Esophagus squamous epithelium (tissue), 5 donors: ENCODE results near the gene NET1. TPM values are rescaled to one million over a fixed set of nuclear protein-coding genes. Genes with fewer than 3 reads are reported as not detected.

Source experiments
- DNase-seq: peaks from one replicate; lab custom pipeline; 2025; lab: John Stamatoyannopoulos, UW
- H3K27ac ChIP-seq, 4 donors: fragments of 200-600 bp; sonication (generic); one replicate each; pipeline ENCODE4 v1.5.1; 2016 to 2019; ENCODE audit warnings: mild to moderate bottlenecking in 1 of 4
- H3K27me3 ChIP-seq, 4 donors: fragments of 200-600 bp; sonication (generic); 1 replicate in 3 of 4; 2 replicates in 1 of 4; pipeline versions ENCODE4 v1.5.1 to v1.6.0; 2017 to 2021; ENCODE audit warnings: antibody characterized with exemption in 1 of 4
- H3K36me3 ChIP-seq, 3 donors: fragments of 200-600 bp; sonication (generic); one replicate each; pipeline ENCODE4 v1.5.1; 2016 to 2019
- H3K4me1 ChIP-seq, 3 donors: fragments of 200-600 bp; sonication (generic); one replicate each; pipeline ENCODE4 v1.5.1; 2017 to 2019
- H3K4me3 ChIP-seq, 4 donors: fragments of 200-600 bp; sonication (generic); 1 replicate in 3 of 4; 2 replicates in 1 of 4; pipeline ENCODE4 v1.5.1; 2016 to 2019; ENCODE audit warnings: mild to moderate bottlenecking in 2 of 4, moderate library complexity in 1 of 4
- H3K9me3 ChIP-seq, 3 donors: fragments of 200-600 bp; sonication (generic); one replicate each; pipeline ENCODE4 v1.5.1; 2016 to 2019
- CTCF ChIP-seq, 6 experiments: fragments of 450-650 bp in 4 of 6; fragments of 200-600 bp in 2 of 6; sonication (generic) in 2 of 6; IDR thresholded peaks; one replicate each; pipeline ENCODE4 v1.5.1; 2016 to 2019; ENCODE audit warnings: antibody characterized with exemption in 6 of 6, mild to moderate bottlenecking in 4 of 6, moderate library complexity in 4 of 6
- POLR2A ChIP-seq, 4 donors: fragments of 450-650 bp; IDR thresholded peaks; one replicate each; pipeline ENCODE4 v1.6.1; 2017; ENCODE audit warnings: antibody characterized with exemption in 4 of 4, mild to moderate bottlenecking in 4 of 4, moderate library complexity in 3 of 4
- WGBS, 2 donors: methylation state at CpG; one replicate each; pipeline ENCODE4 v1.1.5; 2018; 5-methylcytosine and 5-hydroxymethylcytosine counted together
- intact Hi-C: fragments of 100-400 bp; cut with DNase I; formaldehyde crosslinking; loops from one replicate; pipeline ENCODE4 v1.15.0; 2022
- total RNA-seq, 4 donors: library from RNA; depleted of rRNA; stranded (reverse); fragments of >200 nt; gene quantifications; one replicate each; pipeline ENCODE4 v1.1.0, GENCODE V29; 2016
- donor health status: DM: yes; HTN: yes; CAD: no.

NET1 gene
- total RNA-seq, 4 donors from 2014 or later, result 77.8 to 170 (median 107) TPM

GRCh38 chr10:5494611-5495010 is 82.3 kb downstream of the NET1 start:
- H3K36me3 ChIP-seq, result no peaks in the 10 kb centered on the region
- H3K27ac ChIP-seq, result no peak overlapping the region
- DNase-seq, result no peak
- intact Hi-C loops, result no loop called here
- H3K27me3 ChIP-seq, result no peaks in the 10 kb centered on the region
- no peak for TF ChIP-seq POLR2A (IDR thresholded peaks at IDR 0.05)
- no peak for TF ChIP-seq CTCF (IDR thresholded peaks at IDR 0.05)
- peaks cover 10 to 29% (median 14%) of the 10 kb centered on the region in 3 donors for H3K4me1 ChIP-seq
- peaks cover 0 to 9% (median 0%) of the 10 kb centered on the region in 3 donors for H3K9me3 ChIP-seq
- WGBS, 2 donors, result 83 to 88% methylated on average over 5 to 7 of the region's 8 CpGs
- no peak overlapping the region for H3K4me3 ChIP-seq

- intact Hi-C loops, result no loop called here
- no peaks in the 10 kb centered on the region for H3K27me3 ChIP-seq
- no peak for DNase-seq
- H3K4me3 ChIP-seq, result no peak overlapping the region
- WGBS, 2 donors, result 71 to 80% methylated on average over 10 of the region's 25 CpGs
- no peaks in the 10 kb centered on the region for H3K36me3 ChIP-seq
- no peak overlapping the region for H3K27ac ChIP-seq
- TF ChIP-seq CTCF (IDR thresholded peaks at IDR 0.05), result no peak
- no peak for TF ChIP-seq POLR2A (IDR thresholded peaks at IDR 0.05)
- peaks cover 13 to 45% (median 15%) of the 10 kb centered on the region in 3 donors for H3K4me1 ChIP-seq
- H3K9me3 ChIP-seq, result peaks cover 0 to 9% (median 0%) of the 10 kb centered on the region in 3 donors
These were observed 84.2 kb downstream of the NET1 start for GRCh38 chr10:5496261-5497250.

GRCh38 chr10:5497289-5497688 is 84.9 kb downstream of the NET1 start:
- intact Hi-C loops, result no loop called here
- H3K36me3 ChIP-seq, result no peaks in the 10 kb centered on the region
- H3K27ac ChIP-seq, result no peak overlapping the region
- no peak for DNase-seq
- TF ChIP-seq POLR2A (IDR thresholded peaks at IDR 0.05), result no peak
- TF ChIP-seq CTCF (IDR thresholded peaks at IDR 0.05), result no peak
- peaks cover 0 to 5% (median 0%) of the 10 kb centered on the region in 3 donors for H3K9me3 ChIP-seq
- WGBS, 2 donors, result 77 to 80% methylated on average over 1 to 4 of the region's 6 CpGs
- peaks cover 15 to 53% (median 17%) of the 10 kb centered on the region in 3 donors for H3K4me1 ChIP-seq
- no peaks in the 10 kb centered on the region for H3K27me3 ChIP-seq
- H3K4me3 ChIP-seq, result no peak overlapping the region

DNA sequence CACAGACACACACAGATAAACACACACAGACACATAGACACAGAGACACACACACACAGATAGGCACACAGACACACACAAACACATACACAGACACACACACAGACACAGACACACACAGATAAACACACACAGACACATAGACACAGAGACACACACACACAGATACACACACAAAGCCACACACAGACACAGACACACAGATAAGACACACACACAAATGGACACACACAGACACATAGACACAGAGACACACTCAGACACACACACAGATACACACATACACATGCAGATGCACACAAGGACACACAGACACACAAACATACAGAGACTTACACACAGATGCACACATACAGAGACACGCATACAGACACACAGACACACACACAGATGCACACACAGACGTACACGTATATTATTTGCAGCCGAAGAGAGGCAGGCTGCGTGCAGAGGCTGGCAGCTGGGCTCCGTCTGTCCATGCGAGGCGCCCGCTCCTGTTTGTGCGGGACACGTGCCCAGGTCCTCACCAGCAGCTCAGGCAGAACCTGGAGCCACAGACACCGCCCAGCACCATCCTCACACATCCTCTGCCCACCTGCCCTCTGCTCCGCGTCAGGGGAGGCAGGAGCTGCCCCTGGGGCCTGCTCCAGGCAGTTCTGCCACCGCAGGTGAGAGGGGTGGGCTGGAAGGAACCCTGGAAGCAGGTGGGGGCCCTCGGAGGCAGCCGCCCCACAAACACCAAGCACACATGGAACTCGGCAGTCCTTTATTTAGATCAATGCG is 85.8 kb downstream of the NET1 start:
- intact Hi-C loops, result no loop called here
- H3K4me3 ChIP-seq, result no peak overlapping the region
- H3K4me1 ChIP-seq, result peaks cover 23 to 61% (median 25%) of the 10 kb centered on the region in 3 donors
- TF ChIP-seq POLR2A (IDR thresholded peaks at IDR 0.05), result no peak
- no peak for TF ChIP-seq CTCF (IDR thresholded peaks at IDR 0.05)
- no peaks in the 10 kb centered on the region for H3K36me3 ChIP-seq
- 75 to 77% methylated on average over 9 to 14 of the region's 19 CpGs for WGBS, 2 donors
- H3K27me3 ChIP-seq, result no peaks in the 10 kb centered on the region
- no peak overlapping the region for H3K27ac ChIP-seq
- no peaks in the 10 kb centered on the region for H3K9me3 ChIP-seq
- DNase-seq, result no peak
